Lower leg skin (tissue), 3 donors: Measurements from ENCODE around the gene GIPC3.

Source experiments
- POLR2A ChIP-seq, 2 donors: fragments of 450-650 bp; IDR thresholded peaks; one replicate each; pipeline ENCODE4 v1.6.1; 2016 to 2017; ENCODE audit warnings: antibody characterized with exemption in 2 of 2, mild to moderate bottlenecking in 1 of 2, moderate library complexity in 1 of 2
- TF ChIP-seq, protein P1 (sequence below), 3 donors: fragments of 450-650 bp; IDR thresholded peaks; one replicate each; pipeline ENCODE4 v1.5.1; 2016; ENCODE audit warnings: antibody characterized with exemption in 3 of 3, mild to moderate bottlenecking in 3 of 3, moderate library complexity in 2 of 3

DNA sequence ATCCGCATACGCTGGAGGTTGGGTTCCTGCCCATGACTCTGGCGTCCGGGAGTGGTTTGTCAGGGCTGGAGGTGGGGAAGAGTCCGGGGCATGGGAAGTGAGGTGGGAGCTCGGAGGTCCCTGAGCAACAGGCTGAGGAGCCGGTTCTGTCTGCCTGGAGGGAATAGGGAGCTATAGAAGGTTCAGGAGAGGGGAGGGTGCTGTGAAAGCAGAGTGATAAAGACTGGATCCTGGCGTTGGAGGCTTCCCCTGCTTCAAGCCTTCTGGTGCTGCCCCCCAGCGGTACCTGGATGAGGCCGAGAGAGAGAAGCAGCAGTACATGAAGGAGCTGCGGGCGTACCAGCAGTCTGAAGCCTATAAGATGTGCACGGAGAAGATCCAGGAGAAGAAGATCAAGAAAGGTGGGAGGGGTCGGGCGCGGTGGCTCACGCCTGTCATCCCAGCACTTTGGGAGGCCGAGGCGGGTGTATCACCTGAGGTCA lies 10.0 kb upstream of the GIPC3 start:
- TF ChIP-seq, protein P1, sequence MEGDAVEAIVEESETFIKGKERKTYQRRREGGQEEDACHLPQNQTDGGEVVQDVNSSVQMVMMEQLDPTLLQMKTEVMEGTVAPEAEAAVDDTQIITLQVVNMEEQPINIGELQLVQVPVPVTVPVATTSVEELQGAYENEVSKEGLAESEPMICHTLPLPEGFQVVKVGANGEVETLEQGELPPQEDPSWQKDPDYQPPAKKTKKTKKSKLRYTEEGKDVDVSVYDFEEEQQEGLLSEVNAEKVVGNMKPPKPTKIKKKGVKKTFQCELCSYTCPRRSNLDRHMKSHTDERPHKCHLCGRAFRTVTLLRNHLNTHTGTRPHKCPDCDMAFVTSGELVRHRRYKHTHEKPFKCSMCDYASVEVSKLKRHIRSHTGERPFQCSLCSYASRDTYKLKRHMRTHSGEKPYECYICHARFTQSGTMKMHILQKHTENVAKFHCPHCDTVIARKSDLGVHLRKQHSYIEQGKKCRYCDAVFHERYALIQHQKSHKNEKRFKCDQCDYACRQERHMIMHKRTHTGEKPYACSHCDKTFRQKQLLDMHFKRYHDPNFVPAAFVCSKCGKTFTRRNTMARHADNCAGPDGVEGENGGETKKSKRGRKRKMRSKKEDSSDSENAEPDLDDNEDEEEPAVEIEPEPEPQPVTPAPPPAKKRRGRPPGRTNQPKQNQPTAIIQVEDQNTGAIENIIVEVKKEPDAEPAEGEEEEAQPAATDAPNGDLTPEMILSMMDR (IDR thresholded peaks at IDR 0.05): no peak
- TF ChIP-seq POLR2A (IDR thresholded peaks at IDR 0.05): no peak
